TTC549 (cell line): ENCODE results near the gene MCC.

Experiments used
- FAIRE-seq: peaks from 2 replicates; lab custom pipeline; 2012; peaks lifted over from hg19 to GRCh38; lab: Jason Lieb, UNC

Gene MCC

DNA sequence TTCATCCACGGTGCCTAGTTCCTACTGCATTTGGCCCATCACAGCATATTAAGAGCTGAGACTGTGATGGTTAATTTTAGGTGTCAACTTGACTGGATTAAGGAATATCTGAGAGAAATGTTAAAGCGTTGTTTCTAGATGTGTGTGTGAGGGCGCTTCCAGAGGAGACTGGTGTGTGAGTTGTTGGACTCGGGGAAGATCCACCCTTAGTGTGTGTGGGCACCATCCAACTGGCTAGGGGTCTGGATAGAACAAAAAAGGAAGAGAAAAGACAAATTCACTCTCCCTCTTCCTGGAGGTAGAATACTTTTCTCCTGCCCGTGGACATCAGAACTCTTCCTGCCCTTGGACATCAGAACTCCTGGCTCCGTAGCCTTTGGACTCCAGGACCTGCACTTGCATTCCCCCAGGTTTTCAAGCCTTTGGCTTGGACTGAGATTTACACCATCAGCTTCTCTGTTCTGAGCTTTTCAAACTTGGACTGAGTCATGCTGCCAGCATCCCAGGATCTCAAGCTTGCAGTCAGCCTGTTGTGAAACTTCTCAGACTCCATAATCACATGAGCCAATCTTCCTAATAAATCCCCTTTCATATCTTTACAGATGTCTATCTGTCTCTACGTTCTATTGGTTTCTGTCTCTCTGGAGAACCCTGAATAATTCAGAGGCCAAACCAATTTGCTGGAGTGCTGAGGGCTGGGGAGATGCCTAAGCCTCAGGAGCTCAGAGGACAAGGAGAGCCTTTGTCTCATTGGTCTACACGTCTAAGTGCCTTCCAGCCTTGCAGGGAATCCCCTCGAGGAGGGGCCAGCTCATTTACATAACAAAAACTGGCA is 347.2 kb downstream of the MCC start:
- FAIRE-seq: no peak

DNA sequence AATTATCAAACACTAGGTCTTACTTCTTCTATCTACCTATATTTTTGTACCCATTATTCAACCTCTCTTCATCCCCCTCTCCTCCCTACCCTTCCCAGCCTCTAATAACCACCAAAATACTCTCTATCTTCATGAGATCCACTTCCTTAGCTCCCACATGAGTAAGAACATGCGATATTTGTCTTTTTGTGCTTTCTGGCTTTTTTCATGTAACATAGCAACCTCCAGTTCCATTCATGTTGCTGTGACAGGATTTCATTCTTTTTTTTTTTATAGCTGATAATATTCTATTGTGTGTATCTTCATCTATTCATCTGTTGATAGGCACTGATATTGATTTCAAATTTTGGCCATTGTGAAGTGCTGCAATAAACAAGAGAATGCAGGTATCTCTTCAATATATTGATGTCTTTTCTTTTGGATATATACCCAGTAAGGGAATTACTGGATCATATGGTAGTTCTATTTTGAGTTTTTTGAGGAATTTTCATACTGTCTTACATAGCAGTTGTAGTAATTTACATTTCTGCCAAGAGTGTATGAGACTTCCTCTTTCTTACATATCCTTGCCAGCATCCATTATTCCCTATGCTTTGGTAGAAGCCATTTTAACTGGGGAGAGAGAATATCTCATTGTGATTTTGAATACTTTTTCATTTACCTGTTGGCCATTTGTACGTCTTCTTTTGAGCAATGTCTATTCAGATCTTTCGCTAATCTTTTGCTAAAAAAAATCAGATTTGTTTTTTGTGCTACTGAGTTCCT is 354.9 kb downstream of the MCC start:
- FAIRE-seq: no peak

DNA sequence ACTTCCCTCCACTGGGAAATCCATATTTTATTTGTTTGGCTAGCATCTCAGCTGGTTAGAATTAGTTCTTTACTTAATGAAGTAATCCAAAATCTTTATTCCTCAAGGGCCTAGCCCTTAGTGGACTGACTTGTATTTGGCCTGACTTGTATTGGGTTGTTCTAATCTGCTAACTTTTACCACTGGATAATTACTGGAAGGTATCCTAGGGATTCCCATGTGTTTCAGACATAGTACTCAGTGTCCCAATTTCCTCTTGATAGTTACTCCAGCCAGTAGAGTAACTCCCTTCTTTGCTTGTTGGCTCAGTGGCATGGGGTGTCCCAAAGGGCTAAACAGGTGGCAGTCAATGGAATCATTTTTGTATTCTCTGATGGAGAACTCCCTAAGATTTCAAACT is 355.7 kb downstream of the MCC start:
- no peak for FAIRE-seq

DNA sequence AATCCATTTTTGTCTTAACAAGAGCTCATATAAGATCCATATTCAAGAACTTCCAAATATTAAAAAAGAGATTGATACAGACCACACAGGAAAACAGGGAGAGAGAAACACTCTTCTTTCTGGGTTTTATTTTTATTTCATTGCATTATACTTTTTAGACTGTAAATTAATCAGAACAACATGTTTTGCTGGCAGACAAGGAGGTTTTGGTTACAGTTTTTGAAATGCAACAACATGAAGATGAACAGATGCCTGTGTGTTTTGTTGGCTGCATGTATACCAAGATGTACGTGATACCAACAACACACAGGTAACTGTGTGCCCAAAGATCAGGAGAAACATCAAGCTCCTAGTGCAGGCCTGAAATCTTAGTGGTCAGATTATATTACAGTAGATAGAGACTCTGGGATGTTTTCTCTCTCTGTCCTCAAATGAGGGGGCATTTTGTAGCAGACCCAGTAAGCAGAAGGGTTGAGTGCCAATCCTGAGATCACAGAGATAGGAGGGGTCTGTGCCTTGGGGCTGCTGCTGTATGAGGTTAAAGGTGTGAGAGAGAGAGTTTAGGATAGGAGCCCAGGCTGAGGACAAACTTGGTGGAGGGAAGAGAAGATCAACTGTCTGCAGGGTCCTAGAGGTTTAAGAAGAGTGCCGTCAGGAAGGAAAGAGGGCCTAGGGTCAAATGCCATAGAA is 359.5 kb downstream of the MCC start:
- no peak for FAIRE-seq

DNA sequence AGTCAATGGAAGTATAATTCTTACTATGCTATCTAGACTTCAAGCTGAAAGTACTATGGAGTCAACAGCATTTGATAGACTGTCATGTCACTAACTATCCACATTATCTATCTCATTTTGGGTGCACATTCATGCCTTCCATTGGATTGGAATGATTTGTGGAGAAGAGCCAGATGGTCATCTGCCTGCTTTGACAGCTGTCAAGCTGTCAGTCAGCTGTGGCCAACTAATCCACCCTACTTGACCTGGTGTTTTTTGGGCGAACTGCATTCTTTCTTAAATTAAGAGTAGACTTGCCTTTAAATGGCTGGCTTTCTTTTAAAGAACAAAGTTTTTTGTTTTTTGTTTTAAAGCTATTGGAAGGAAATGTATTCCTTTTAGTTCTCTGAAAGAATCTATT is 360.2 kb downstream of the MCC start:
- no peak for FAIRE-seq

DNA sequence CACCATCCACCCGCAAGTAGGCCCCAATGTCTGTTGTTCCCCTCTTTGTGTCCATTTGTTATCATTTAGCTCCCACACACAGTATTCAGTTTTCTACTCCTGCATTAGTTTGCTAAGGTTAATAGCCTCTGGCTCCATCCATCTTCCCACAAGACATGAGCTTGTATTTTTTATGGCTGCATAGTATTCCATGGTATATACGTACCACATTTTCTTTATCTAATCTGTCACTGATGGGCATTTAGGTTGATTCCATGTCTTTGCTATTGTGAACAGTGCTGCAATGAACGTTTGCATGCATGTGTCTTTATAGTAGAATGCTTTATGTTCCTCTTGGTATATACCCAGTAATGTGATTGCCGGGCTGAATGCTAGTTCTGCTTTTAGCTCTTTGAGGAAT is 361.2 kb downstream of the MCC start:
- no peak for FAIRE-seq

DNA sequence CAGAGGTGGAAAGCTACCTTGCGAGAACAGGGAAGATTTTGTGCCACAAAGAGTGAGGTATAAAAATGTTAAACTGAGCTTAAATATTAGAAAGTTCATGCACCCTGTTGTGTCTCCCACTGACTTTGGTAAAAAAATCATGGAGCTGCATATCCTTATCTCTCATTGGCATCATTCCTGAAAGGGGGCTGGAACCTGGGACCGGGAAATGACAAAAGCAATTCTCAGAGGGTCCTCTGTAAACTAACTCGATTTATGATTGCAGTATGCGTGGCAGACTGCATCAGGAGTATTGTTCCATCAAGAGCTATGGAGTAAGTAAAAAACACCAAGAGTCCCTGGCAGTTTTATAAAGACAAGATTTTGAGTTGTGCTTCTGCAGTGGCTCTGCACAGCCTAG is 362.9 kb downstream of the MCC start:
- FAIRE-seq: no peak

DNA sequence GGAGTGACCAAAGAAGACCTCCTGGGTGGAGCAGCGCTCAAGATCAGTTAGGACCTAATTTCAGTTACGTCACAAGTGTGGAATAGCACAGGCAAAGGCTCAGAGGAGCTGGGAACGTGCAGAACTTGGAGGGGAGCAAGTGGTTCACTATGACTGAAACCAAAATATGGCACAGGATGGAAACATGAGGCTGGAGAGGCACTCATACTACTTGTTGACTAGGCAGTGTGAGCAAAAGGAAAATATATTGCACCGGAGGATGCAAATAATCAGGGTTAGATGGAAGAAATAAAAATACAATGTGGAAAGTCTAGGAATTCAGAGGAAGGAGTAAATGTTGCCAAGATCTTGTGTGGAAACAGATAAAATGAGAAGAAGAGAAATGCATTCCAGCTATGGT is 363.3 kb downstream of the MCC start:
- no peak for FAIRE-seq

DNA sequence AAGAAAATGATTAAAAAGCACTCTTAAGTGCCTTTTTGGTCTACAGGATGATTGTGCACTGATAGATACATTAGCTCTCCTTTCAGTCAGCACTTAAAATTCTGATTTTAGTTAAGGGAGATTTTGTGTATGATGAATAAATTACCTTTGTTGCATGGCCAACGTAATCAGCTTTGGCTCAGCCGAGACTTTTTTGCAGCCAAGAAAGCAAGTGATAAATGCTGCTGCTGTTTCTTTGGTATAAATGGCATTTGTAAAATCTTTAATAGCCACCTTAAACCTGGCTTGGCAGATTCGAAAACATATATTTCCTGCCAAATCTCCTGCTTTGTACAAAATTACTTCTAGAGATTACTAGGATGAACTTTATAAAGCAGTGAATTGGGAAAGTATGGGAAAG is 364.0 kb downstream of the MCC start:
- no peak for FAIRE-seq

DNA sequence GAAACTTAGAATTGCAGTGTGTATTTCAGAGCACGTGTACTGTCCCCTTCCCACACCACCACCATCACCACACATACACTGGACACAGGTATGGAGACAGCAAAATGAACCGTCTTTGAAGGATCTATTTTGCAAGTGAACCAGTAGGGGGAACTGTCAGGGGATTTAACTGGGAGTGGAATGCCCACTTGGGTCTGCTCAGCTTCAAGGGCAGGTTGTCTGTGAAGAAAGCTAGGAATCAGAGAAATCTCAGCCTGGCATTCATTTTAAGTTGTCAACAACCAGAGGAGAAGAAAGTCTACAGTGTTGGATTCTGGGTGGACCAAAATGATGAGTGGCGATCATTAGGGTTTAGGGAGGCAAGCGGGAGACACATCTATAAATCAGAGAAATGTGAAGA is 364.6 kb downstream of the MCC start:
- FAIRE-seq: no peak

DNA sequence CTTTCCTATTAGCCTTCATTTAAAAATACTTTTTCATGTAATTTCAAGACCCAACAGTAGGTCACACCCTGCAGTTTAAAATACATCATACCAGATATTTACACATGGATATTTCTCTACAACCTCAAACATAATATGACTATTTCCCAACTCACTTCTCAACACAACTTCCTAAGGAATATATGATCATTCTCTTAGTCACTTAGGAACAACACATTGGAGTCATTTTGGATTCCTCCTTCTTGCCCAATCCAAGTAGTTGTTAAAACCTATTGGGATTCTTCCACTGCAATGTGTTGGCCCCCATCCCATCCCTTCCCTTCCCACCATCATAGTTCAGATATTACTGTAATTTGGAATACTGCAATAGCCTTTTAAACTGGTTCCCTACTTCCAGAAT is 366.2 kb downstream of the MCC start:
- no peak for FAIRE-seq

DNA sequence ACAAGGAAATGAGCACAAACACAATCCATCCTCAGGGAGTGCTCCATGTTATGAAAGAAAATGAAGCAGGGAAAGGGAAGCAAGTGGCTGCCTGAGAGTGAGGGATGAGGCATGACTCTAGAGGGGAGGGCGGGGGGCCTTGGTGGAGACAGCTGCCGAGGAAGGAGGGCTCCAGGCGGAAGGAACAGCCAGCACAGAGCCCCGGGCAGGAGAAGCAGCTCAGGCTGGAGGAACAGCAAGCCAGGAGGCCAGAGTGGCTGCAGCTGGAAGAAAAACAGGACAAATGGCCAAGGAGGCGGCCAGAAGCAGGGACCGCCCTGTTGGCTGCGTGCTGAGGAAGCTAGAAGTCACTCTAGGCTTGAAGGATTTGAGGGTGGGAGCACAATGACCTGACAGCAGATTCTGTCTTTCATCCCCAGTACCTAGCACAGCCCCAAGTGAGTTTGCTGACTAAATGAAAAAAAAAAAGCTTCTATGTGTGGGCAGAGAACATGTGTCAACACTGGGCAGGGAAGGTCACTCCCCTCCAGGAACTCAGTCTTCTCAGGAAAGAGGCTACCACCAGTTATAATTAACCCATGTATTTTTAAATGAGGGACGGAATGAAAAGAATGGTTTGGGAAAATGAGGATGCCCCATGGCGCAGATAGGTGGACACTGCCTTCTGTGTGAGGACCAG is 368.9 kb downstream of the MCC start:
- FAIRE-seq: no peak

DNA sequence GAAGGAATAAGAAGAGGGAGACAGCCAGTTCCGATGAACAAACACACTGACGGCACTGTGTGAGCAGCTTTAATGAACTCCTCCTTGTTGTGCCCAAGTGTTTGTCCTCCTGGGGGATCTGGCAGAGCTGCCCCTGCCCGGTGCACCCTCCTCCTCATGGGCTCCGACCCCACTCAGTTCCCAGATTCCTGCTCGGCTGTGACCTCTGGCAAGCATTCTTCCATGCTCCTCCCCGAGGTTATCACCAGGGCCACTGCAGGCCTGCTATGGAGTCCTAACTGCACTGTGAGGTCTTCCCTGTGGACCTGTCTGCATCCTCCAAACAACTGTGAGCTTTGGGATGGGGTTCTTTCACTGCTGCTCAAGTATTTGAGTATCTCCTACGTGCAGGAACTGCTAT is 369.5 kb downstream of the MCC start:
- no peak for FAIRE-seq

DNA sequence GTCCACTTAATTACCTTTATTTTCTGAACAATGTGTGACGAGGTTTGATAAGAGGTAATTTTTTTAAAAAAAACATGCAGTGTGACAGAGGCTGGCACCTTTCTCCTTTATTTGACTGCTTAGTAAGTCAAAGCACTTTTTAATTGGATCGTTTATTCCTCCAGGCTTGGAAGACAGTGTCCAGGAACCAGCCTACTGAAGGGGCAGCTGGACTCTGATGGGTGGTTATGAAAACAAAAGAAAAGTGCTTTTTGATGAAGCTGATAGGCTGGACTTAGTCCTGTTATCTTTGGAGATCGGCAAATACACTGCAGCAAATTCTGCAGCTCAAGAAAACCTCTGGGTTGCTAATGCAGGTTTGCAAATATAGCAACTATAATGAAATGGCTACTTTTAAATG is 370.0 kb downstream of the MCC start:
- FAIRE-seq: no peak

DNA sequence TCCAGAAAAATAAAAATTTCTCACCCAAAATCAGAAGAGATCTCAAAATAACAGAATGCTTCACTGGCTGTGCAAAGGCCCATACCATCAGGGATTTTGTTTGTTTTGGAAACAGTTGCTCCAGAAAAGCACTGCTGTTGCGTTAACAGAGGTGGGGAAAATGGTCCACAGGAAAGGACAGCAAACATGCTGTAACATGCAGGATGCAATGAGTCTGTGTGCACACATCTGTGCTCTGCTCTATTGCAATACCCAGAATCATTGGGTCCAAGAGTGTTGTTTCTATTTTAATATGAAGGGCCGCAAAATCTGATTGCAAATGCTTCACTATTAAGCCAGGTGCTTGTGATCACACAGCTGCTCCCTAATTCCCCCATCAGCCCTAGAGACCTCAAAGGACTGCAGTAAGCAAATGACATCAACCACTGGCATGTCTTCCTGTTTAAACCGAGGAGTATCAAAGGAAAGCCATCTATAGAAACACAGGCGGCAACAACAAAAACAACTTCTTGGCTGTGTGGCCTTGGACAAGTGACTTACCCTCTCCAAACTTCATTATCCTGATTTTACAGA is 370.6 kb downstream of the MCC start:
- FAIRE-seq: no peak

DNA sequence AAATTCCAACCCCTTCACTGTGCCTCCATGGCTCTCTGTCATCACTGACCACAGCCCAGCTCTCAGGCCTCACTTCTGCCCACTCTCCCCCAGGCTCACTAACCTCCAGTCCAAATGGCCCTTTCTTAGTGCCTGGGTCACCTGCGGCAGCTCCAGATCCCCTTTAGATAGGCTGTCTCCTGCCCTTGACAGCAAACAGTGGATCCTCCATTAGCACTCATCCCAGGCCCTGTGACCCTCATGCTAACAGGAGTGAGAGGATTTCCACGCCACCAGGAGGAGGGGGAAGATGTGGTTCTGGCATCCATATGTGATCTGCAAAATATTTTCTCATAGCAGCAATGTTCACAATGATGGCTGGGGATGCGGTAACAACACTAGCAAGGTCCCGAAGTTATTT is 372.3 kb downstream of the MCC start:
- no peak for FAIRE-seq

DNA sequence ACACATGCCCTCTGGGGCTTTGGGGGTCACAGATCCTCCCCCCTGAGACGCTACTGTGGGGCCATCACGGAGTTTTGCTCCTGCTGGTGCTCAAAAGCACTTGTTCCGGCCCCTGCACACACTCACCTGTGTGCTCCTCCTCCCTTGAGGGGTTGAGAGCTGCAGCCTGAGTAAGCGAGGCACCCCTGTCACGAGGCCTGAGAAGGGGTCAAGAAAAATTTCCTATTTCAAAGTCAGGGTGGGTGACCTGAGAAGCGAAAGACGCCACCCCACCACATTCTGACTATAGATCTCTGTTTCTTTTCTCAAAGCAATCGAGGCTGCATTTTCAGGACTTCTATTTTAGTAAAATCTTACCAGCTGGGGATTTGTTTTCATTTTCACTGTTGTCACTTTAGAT is 373.2 kb downstream of the MCC start:
- FAIRE-seq: no peak

DNA sequence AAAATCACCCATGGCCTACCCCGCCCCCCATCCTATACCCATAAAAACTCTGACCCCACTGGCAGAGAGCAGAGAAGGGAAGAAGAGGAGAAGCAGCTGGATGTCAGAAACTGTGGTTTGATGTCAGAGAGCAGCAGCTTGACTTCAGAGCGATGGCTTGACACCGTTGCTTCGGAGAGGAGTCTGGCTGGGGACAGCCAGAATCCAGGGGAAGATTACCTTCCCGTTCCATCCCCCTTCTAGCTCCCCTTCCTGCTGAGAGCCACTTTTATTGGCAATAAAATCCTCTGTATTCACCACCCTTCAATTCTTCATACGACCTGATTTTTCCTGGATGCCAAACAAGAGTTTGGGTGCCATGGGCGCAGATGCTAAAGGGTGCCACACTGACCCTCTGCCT is 373.7 kb downstream of the MCC start:
- no peak for FAIRE-seq

DNA sequence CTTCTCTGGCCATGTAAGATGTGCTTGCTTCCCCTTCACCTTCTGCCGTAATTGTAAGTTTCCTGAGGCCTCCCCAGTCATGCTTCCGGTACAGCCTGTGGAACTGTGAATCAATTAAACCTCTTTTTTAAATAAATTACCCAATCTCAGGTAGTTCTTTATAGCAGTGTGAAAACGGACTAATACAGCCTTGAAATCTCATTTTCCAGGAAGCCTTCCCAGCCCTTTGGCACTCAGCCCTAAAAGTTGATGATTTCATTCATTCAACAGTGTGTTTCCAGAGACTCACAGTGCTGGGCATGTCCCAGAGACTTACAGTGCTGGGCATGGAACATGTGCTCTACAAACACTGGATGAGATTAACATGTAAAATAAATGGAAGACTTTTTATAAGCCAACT is 375.8 kb downstream of the MCC start:
- no peak for FAIRE-seq

DNA sequence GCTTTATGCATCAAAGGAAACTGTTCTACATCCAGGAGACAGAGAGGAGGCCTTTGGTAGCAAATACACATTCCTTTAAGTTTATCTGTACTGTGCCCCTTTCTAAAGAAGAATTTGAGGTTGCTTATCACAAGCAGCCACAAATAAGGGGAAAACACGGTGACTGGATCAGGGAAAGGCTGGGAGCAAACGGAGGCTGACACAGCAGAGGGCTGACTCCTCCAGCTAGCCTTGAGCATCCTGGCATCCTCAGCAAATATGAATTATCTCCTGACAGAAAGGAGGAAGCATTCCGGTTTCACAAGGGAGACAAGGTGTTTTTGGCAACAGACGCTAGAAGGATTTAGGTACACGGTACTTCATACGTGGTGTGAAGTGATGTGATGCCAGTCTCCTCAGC is 378.1 kb downstream of the MCC start:
- FAIRE-seq: no peak

DNA sequence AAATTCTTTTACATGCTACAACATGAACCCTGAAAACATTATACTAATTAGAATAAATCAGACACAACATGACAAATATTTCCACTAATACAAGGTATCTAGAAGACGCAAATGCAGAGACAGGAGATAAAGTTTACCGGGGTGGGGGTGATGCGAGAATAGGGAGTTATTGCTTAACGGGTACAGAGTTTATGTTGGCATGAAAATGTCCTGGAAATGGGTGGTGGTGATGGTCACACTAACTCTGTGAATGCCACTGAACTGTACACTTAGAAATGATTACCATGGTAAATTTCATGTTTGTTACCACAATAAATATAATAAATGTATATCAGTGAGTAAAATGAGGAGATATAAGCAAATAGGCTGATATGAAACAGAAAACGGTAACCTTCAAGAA is 378.9 kb downstream of the MCC start:
- no peak for FAIRE-seq

DNA sequence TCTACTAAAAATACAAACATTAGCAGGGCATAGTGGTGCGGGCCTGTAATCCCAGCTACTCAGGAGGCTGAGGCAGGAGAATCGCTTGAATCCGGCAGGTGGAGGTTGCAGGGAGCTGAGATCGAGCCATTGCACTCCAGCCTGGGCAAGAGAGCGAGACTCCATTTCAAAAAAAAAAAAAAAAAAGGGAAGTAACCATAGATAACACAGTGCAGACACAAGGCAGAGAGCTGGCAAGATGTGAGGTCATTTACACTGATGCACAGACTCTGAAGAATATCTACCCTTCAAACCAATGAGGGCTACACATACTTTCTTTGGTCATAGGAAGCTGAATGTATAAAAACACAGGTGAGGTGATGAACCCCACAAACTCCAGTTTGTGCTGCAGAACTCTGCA is 379.8 kb downstream of the MCC start:
- no peak for FAIRE-seq
